A549 (cell line): ENCODE data around the gene ZNF274.

ENCODE experiments used
- BHLHE40 ChIP-seq: IDR thresholded peaks from 2 replicates; pipeline ENCODE4 v1.6.1; 2012; ENCODE audit warnings: low read depth, low read length, inconsistent platforms
- CBX8 ChIP-seq: fragments of 200-600 bp; sonication (generic); IDR thresholded peaks from 2 replicates; pipeline ENCODE4 v1.6.1; 2016
- CHD4 ChIP-seq: fragments of 200-600 bp; sonication (generic); IDR thresholded peaks from 2 replicates; pipeline ENCODE4 v1.6.1; 2016; ENCODE audit warnings: antibody characterized with exemption, mild to moderate bottlenecking, borderline replicate concordance
- CTCF ChIP-seq: fragments of >200 bp; sonication (Bioruptor Twin); formaldehyde crosslinking; IDR thresholded peaks from 3 replicates; pipeline ENCODE4 v1.5.1; 2016
- EP300 ChIP-seq, 2 experiments: fragments of >200 bp; sonication (Bioruptor Twin); formaldehyde crosslinking; IDR thresholded peaks; 2 replicates in 1 of 2; 3 replicates in 1 of 2; pipeline ENCODE4 v1.6.1; 2016 to 2017
- HDAC2 ChIP-seq: fragments of 200-600 bp; sonication (generic); IDR thresholded peaks from 2 replicates; pipeline ENCODE4 v1.6.1; 2016
- POLR2A ChIP-seq: IDR thresholded peaks from 2 replicates; pipeline ENCODE4 v1.6.1; 2012; ENCODE audit warnings: mild to moderate bottlenecking, low read length
- POLR2AphosphoS2 ChIP-seq: conservative IDR thresholded peaks from 2 replicates; pipeline ENCODE4 v1.6.1; 2012; ENCODE audit warnings: low read length, improper control_type of control experiment, inconsistent platforms
- RAD21 ChIP-seq, 2 experiments: fragments of >200 bp in 1 of 2; sonication (Bioruptor Twin) in 1 of 2; formaldehyde crosslinking in 1 of 2; IDR thresholded peaks in 1 of 2; conservative IDR thresholded peaks in 1 of 2; 2 replicates in 1 of 2; 3 replicates in 1 of 2; pipeline ENCODE4 v1.6.1; 2012 to 2018; ENCODE audit warnings: inconsistent platforms in 1 of 2
- RCOR1 ChIP-seq: fragments of 150-350 bp; IDR thresholded peaks from 2 replicates; pipeline ENCODE4 v1.6.1; 2014; ENCODE audit warnings: antibody characterized with exemption, low read length, low read depth
- REST ChIP-seq: fragments of 200-600 bp; sonication (generic); IDR thresholded peaks from 2 replicates; pipeline ENCODE4 v1.6.1; 2016; ENCODE audit warnings: antibody characterized with exemption, mild to moderate bottlenecking, moderate library complexity
- SMC3 ChIP-seq: fragments of >200 bp; sonication (Bioruptor Twin); formaldehyde crosslinking; IDR thresholded peaks from 3 replicates; pipeline ENCODE4 v1.6.1; 2018; ENCODE audit warnings: inconsistent platforms
- ZNF302 ChIP-seq: fragments of 250-450 bp; sonication (Bioruptor Pico); IDR thresholded peaks from 2 replicates; pipeline ENCODE4 v1.9.0; 2021; ENCODE audit warnings: inconsistent platforms, mild to moderate bottlenecking, moderate library complexity
- ZSCAN20 ChIP-seq: fragments of 250-450 bp; sonication (Bioruptor Pico); IDR thresholded peaks from 2 replicates; pipeline ENCODE4 v1.8.0; 2022; ENCODE audit warnings: mild to moderate bottlenecking, moderate library complexity

- TF ChIP-seq CTCF (no peak), ZNF302 (no peak), CHD4 (no peak), REST (no peak), POLR2AphosphoS2 (no peak), EP300 (IDR thresholded peaks at IDR 0.05) (no peak), POLR2A (no peak), RCOR1 (no peak), CBX8 (no peak), BHLHE40 (no peak), RAD21 (conservative IDR thresholded peaks at IDR 0.05 in 1 of 2, IDR thresholded peaks at IDR 0.05 in 1 of 2) (no peak), HDAC2 (no peak; the same call in 1 of the 2 replicates), ZSCAN20 (CRISPR knock-in tag) (no peak), SMC3 (no peak)
These were observed 79.4 kb downstream of the ZNF274 start for GRCh38 chr19:58261968-58262921.
